C4-2B (cell line): ENCODE measurements around the gene SORCS1.

Experiments used
- ZFX ChIP-seq: fragments of 450-650 bp; IDR thresholded peaks from 2 replicates; pipeline ENCODE4 v1.6.1; 2017
- TF ChIP-seq, protein P1 (sequence below): fragments of 450-650 bp; conservative IDR thresholded peaks from 2 replicates; pipeline ENCODE4 v1.5.1; 2017; ENCODE audit warnings: mild to moderate bottlenecking

DNA sequence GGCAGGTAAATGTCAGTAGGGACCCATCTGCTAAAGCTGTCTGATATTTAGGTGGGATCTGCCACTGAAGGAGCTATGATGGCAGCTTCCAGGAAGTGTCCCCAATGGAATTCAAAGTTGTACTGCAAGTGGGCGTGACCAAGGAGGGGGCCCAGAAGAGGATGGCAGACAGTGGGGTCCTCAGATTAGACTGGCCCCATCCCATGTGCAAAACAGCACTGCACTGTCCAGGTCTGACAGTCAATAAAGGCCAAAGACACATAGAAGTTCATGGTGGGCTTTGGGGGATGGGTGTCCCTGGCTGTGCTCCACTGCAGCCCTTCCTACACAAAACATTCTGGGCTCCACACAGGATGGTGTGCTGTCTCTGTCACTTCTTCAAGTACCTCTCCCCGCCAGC is 49.8 kb upstream of the SORCS1 start:
- TF ChIP-seq, protein P1, sequence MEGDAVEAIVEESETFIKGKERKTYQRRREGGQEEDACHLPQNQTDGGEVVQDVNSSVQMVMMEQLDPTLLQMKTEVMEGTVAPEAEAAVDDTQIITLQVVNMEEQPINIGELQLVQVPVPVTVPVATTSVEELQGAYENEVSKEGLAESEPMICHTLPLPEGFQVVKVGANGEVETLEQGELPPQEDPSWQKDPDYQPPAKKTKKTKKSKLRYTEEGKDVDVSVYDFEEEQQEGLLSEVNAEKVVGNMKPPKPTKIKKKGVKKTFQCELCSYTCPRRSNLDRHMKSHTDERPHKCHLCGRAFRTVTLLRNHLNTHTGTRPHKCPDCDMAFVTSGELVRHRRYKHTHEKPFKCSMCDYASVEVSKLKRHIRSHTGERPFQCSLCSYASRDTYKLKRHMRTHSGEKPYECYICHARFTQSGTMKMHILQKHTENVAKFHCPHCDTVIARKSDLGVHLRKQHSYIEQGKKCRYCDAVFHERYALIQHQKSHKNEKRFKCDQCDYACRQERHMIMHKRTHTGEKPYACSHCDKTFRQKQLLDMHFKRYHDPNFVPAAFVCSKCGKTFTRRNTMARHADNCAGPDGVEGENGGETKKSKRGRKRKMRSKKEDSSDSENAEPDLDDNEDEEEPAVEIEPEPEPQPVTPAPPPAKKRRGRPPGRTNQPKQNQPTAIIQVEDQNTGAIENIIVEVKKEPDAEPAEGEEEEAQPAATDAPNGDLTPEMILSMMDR = no peak
- no peak for TF ChIP-seq ZFX
